Keratinocyte (primary cell): ENCODE measurements around the gene GABRB2. TPM values are rescaled to one million over a fixed set of nuclear protein-coding genes. Genes with fewer than 3 reads are reported as not detected.

ENCODE experiments used
- DNase-seq: peaks from one replicate; pipeline ENCODE4 v3.0.0-alpha.2; 2011; ENCODE audit warnings: low read depth, missing footprints, low spot score
- FAIRE-seq: peaks from 2 replicates; lab custom pipeline; 2011; peaks lifted over from hg19 to GRCh38; lab: Jason Lieb, UNC
- H2AFZ ChIP-seq: 2 replicates; pipeline ENCODE4 v1.6.0; 2012; ENCODE audit warnings: low read length, control low read depth, inconsistent platforms; ENCODE audit not compliant: control insufficient read depth
- H3K27ac ChIP-seq: 2 replicates; pipeline ENCODE4 v1.5.1; 2011; ENCODE audit warnings: low read length; ENCODE audit not compliant: control insufficient read depth, insufficient read depth
- H3K27me3 ChIP-seq: 3 replicates; pipeline ENCODE4 v1.6.0; 2011; ENCODE audit warnings: low read length; ENCODE audit not compliant: control insufficient read depth, insufficient read depth; ENCODE audit errors: extremely low read depth
- H3K36me3 ChIP-seq, 2 experiments: 2 replicates in 1 of 2; 3 replicates in 1 of 2; pipeline ENCODE4 v1.5.1; 2011; ENCODE audit warnings: low read length in 2 of 2, mild to moderate bottlenecking in 1 of 2; ENCODE audit not compliant: control insufficient read depth in 2 of 2, insufficient read depth in 2 of 2; ENCODE audit errors: extremely low read depth in 1 of 2
- H3K4me1 ChIP-seq: 3 replicates; pipeline ENCODE4 v1.5.1; 2011; ENCODE audit warnings: low read length; ENCODE audit not compliant: control insufficient read depth, insufficient read depth; ENCODE audit errors: extremely low read depth
- H3K4me2 ChIP-seq: 3 replicates; pipeline ENCODE4 v1.6.0; 2011; ENCODE audit warnings: low read depth, low read length; ENCODE audit not compliant: control insufficient read depth, insufficient read depth; ENCODE audit errors: extremely low read depth
- H3K4me3 ChIP-seq, 3 experiments: fragments of 200-600 bp in 1 of 3; sonication (generic) in 1 of 3; 2 replicates in 2 of 3; 3 replicates in 1 of 3; pipeline ENCODE4 v1.5.1; 2011 to 2016; ENCODE audit warnings: low read length in 3 of 3, mild to moderate bottlenecking in 3 of 3, control low read depth in 2 of 3, inconsistent platforms in 1 of 3, low read depth in 1 of 3, mixed read lengths in 1 of 3, mixed run types in 1 of 3, moderate library complexity in 1 of 3; ENCODE audit not compliant: control insufficient read depth in 2 of 3, insufficient read depth in 2 of 3; ENCODE audit errors: extremely low read depth in 1 of 3
- H3K79me2 ChIP-seq: 2 replicates; pipeline ENCODE4 v1.6.0; 2012; ENCODE audit warnings: low read length; ENCODE audit not compliant: control insufficient read depth, insufficient read depth
- H3K9ac ChIP-seq: 3 replicates; pipeline ENCODE4 v1.6.0; 2011; ENCODE audit warnings: low read length; ENCODE audit not compliant: control insufficient read depth, insufficient read depth; ENCODE audit errors: extremely low read depth
- H3K9me1 ChIP-seq: 3 replicates; pipeline ENCODE4 v1.6.0; 2011; ENCODE audit warnings: low read length; ENCODE audit not compliant: control insufficient read depth, insufficient read depth; ENCODE audit errors: extremely low read depth
- H3K9me3 ChIP-seq: 2 replicates; pipeline ENCODE4 v1.5.1; 2012; ENCODE audit warnings: low read depth, low read length; ENCODE audit not compliant: control insufficient read depth
- H4K20me1 ChIP-seq: 3 replicates; pipeline ENCODE4 v1.6.0; 2011; ENCODE audit warnings: low read length; ENCODE audit not compliant: control insufficient read depth, insufficient read depth; ENCODE audit errors: extremely low read depth
- EZH2 ChIP-seq: IDR thresholded peaks from one replicate; pipeline ENCODE4 v1.6.1; 2012; ENCODE audit warnings: inconsistent platforms, mild to moderate bottlenecking, low read length, moderate library complexity
- dilution Hi-C: fragments of 300-500 bp; cut with MboI; formaldehyde crosslinking; loops from one replicate; pipeline ENCODE4 v1.7.0; 2020; ENCODE audit warnings: low sequenced_read_pairs; ENCODE audit not compliant: extremely low pct_ligation_motif_present
- polyA plus RNA-seq, 5 experiments: library from polyadenylated mRNA; depleted of rRNA in 3 of 5; stranded (reverse) in 3 of 5; stranded (forward) in 1 of 5; unstranded in 1 of 5; fragments of >200 nt; gene quantifications; 1 replicate in 1 of 5; 2 replicates in 3 of 5; 3 replicates in 1 of 5; pipeline versions ENCODE4 v1.2.1 to v1.2.3, GENCODE V29; 2011 to 2012; ENCODE audit warnings: missing spikeins in 2 of 5, low read depth in 1 of 5, low replicate concordance in 1 of 5
- TF ChIP-seq, protein P1 (sequence below), 3 experiments: IDR thresholded peaks in 1 of 3; conservative IDR thresholded peaks in 1 of 3; optimal IDR thresholded peaks in 1 of 3; 2 replicates in 2 of 3; 3 replicates in 1 of 3; pipeline versions ENCODE3 to v1.5.1; 2011; ENCODE audit warnings: low read length in 3 of 3, mild to moderate bottlenecking in 3 of 3, moderate library complexity in 2 of 3, control low read depth in 1 of 3, inconsistent platforms in 1 of 3; ENCODE audit not compliant: insufficient read depth in 2 of 3; ENCODE audit errors: extremely low read depth in 1 of 3

GABRB2 gene
- polyA plus RNA-seq, 1 donor (not counting 4 experiments of a cell fraction or from before 2014, with no cell fraction given) = not detected

DNA sequence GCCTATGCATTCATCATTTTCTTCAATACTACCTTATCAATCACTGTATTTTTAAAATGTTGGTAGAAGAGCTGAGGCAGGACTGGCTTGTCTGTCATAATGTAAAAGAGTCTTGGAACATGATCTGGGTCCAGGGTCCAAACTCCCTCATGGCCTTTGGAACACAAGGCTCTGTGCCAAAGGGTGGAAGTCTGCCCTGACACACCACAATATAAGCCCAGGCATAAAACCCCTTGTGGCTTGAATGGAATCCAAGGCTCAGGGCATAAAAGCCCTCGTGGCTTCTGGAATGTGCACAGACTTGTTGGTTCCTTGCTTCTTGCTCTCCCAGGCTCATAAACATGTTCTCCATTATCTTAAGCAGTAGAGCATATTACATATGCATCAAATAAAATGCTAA, 48.0 kb downstream of the GABRB2 start:
- FAIRE-seq (no peak), DNase-seq (no peak)
- no peaks in the 10 kb centered on the region for H3K79me2 ChIP-seq
- no peaks in the 10 kb centered on the region for H3K4me1 ChIP-seq
- H3K9me1 ChIP-seq = no peaks in the 10 kb centered on the region
- peaks cover 2% of the 10 kb centered on the region for H3K9me3 ChIP-seq
- H3K36me3 ChIP-seq = no peaks in the 10 kb centered on the region
- TF ChIP-seq EZH2 = no peak
- TF ChIP-seq, protein P1, sequence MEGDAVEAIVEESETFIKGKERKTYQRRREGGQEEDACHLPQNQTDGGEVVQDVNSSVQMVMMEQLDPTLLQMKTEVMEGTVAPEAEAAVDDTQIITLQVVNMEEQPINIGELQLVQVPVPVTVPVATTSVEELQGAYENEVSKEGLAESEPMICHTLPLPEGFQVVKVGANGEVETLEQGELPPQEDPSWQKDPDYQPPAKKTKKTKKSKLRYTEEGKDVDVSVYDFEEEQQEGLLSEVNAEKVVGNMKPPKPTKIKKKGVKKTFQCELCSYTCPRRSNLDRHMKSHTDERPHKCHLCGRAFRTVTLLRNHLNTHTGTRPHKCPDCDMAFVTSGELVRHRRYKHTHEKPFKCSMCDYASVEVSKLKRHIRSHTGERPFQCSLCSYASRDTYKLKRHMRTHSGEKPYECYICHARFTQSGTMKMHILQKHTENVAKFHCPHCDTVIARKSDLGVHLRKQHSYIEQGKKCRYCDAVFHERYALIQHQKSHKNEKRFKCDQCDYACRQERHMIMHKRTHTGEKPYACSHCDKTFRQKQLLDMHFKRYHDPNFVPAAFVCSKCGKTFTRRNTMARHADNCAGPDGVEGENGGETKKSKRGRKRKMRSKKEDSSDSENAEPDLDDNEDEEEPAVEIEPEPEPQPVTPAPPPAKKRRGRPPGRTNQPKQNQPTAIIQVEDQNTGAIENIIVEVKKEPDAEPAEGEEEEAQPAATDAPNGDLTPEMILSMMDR (optimal IDR thresholded peaks at IDR 0.05 in 1 of 3, IDR thresholded peaks at IDR 0.05 in 1 of 3, conservative IDR thresholded peaks at IDR 0.05 in 1 of 3; ENCODE audit: extremely low read depth in 1 of 3, insufficient read depth in 2 of 3, low read length in 3 of 3) = no peak
- H3K4me3 ChIP-seq = no peak overlapping the region
- H3K4me2 ChIP-seq = no peak overlapping the region
- no peak overlapping the region for H3K9ac ChIP-seq
- no peak overlapping the region for H3K27ac ChIP-seq
- dilution Hi-C loops = no loop called here
- no peaks in the 10 kb centered on the region for H3K27me3 ChIP-seq
- H2AFZ ChIP-seq = no peak overlapping the region
- no peaks in the 10 kb centered on the region for H4K20me1 ChIP-seq

DNA sequence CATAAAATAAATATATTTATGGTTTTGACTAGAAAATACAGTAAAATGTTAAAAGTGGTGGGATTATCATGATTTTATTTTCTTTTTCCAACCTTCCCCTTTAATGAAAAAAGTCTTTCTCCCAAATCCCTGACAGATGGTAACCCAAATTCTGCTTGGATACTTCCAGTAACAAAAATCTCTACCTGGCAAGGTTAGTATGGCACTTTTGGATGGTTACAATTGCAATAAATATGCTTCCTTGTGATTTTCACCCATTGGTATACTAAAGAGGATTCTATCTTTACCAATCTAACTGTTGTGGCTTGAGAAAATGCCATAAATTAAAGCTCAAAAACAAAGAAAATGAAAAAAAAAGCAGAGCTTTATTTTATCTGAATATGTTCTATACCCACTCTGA, 62.8 kb downstream of the GABRB2 start:
- Histone ChIP-seq H3K79me2 (no peaks in the 10 kb centered on the region), H2AFZ (no peak overlapping the region), H3K9me1 (no peaks in the 10 kb centered on the region), H3K4me2 (no peak overlapping the region), H3K9ac (no peak overlapping the region), H3K27me3 (no peaks in the 10 kb centered on the region), H3K4me3 (no peak overlapping the region), H4K20me1 (no peaks in the 10 kb centered on the region), H3K27ac (no peak overlapping the region), H3K9me3 (no peaks in the 10 kb centered on the region), H3K4me1 (no peaks in the 10 kb centered on the region), H3K36me3 (no peaks in the 10 kb centered on the region)
- no peak for TF ChIP-seq EZH2
- TF ChIP-seq, protein P1 (optimal IDR thresholded peaks at IDR 0.05 in 1 of 3, IDR thresholded peaks at IDR 0.05 in 1 of 3, conservative IDR thresholded peaks at IDR 0.05 in 1 of 3; ENCODE audit: extremely low read depth in 1 of 3, insufficient read depth in 2 of 3, low read length in 3 of 3) = no peak
- DNase-seq (no peak), FAIRE-seq (no peak)
- dilution Hi-C loops = no loop called here
